ENCODE data around the gene HDLBP. TPM values are rescaled to one million over a fixed set of nuclear protein-coding genes. Genes with fewer than 3 reads are reported as not detected.

Gene HDLBP
- total RNA-seq, 6 experiments from 2014 or later: 991 to 1,153 (median 1,104) TPM

DNA sequence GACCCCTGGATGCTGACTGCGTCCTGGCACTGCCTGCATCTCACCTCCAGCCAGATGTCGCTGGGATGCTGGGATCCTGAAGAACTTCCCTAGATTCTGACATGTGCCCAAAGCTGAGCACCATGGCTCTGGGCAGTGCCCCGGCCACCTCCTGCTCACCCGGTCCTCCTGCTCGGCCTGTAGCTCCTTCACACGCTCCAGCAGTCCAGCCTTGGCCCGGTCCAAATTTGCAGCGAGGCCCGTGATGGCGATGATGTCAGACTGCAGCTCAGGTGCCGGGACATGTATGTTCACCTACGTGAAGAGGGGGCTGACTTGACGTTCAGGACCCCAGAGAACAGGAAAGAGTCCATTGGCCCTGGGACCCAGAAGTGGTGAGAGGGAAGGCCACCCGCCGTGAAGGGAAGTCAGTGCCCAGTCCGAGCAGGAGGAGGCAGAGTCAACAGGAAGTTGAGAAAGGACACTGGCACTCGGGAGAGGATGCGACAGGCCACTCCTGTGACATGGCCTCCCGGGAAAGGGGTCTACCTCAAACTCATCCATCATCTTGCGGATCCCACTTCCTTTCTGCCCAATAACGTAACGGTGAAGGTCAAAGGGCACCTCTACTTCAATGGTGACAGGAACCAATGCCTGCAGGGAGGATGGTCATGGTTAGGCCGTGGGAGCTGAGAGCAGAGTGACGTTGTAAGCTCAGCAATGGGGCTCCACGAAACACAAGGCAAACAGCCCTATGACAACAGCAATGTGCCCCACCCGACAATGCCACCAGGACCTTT, 80.3 kb downstream of the HDLBP start:
- TF ChIP-seq, protein P1, sequence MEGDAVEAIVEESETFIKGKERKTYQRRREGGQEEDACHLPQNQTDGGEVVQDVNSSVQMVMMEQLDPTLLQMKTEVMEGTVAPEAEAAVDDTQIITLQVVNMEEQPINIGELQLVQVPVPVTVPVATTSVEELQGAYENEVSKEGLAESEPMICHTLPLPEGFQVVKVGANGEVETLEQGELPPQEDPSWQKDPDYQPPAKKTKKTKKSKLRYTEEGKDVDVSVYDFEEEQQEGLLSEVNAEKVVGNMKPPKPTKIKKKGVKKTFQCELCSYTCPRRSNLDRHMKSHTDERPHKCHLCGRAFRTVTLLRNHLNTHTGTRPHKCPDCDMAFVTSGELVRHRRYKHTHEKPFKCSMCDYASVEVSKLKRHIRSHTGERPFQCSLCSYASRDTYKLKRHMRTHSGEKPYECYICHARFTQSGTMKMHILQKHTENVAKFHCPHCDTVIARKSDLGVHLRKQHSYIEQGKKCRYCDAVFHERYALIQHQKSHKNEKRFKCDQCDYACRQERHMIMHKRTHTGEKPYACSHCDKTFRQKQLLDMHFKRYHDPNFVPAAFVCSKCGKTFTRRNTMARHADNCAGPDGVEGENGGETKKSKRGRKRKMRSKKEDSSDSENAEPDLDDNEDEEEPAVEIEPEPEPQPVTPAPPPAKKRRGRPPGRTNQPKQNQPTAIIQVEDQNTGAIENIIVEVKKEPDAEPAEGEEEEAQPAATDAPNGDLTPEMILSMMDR (IDR thresholded peaks at IDR 0.05): no peak
- Mint-ChIP-seq H3K9me3 (no peaks in the 10 kb centered on the region), H3K4me3 (no peak overlapping the region; the same call in 1 of the 2 replicates), H3K4me1 (ENCODE audit: low read depth) (0 out of 2 replicates have a peak, but pooled peaks cover 4% of the 10 kb centered on the region), H3K27ac (peak overlapping the region; percentile 73), H3K27me3 (ENCODE audit: insufficient read depth) (peaks cover 25% of the 10 kb centered on the region), H3K36me3 (ENCODE audit: low read depth) (peaks cover 72% of the 10 kb centered on the region)
- DNase-seq: no peak

DNA sequence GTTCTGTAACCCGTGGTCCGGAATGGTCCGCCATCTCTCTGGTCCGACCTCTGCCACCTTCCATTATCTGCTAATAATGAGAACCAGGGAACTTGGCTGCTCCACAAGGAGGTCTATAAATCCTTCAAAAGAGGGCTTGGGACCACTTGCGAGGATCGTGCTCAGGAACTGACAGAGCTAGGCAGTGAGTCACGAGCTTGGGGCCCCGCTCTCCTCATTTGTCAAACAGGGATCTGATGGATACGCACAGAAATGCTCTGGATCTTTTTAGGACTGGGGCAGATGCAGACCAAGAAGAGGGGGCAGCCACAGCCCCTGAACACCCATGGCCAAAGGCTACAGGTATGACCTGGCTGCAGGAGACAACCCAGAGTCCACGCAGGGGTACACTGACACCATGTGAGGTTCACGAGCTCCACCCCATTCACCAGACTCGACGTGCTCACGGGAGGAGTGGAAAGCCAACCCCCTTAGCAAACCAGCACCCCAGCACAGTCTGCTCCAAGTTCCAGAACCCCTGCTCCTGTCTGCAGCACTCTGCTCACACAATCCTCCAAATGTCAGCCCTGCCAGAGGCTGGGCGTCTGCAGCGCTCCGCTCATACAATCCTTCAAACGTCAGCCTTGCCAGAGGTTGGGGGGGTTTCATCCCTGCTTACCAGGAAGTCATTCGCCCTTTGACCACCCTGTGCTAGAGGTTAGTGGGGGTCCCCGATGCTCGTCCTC, 81.2 kb downstream of the HDLBP start:
- H3K36me3 Mint-ChIP-seq (ENCODE audit: low read depth): peaks cover 64% of the 10 kb centered on the region
- H3K4me1 Mint-ChIP-seq (ENCODE audit: low read depth): 0 out of 2 replicates have a peak, but pooled peaks cover 4% of the 10 kb centered on the region
- peaks cover 29% of the 10 kb centered on the region for H3K27me3 Mint-ChIP-seq (ENCODE audit: insufficient read depth)
- DNase-seq: no peak
- H3K9me3 Mint-ChIP-seq: no peaks in the 10 kb centered on the region
- TF ChIP-seq, protein P1 (IDR thresholded peaks at IDR 0.05): no peak
- H3K4me3 Mint-ChIP-seq: peak overlapping the region; percentile 18; the same call in 1 of the 2 replicates
- H3K27ac Mint-ChIP-seq: peak overlapping the region; percentile 13

DNA sequence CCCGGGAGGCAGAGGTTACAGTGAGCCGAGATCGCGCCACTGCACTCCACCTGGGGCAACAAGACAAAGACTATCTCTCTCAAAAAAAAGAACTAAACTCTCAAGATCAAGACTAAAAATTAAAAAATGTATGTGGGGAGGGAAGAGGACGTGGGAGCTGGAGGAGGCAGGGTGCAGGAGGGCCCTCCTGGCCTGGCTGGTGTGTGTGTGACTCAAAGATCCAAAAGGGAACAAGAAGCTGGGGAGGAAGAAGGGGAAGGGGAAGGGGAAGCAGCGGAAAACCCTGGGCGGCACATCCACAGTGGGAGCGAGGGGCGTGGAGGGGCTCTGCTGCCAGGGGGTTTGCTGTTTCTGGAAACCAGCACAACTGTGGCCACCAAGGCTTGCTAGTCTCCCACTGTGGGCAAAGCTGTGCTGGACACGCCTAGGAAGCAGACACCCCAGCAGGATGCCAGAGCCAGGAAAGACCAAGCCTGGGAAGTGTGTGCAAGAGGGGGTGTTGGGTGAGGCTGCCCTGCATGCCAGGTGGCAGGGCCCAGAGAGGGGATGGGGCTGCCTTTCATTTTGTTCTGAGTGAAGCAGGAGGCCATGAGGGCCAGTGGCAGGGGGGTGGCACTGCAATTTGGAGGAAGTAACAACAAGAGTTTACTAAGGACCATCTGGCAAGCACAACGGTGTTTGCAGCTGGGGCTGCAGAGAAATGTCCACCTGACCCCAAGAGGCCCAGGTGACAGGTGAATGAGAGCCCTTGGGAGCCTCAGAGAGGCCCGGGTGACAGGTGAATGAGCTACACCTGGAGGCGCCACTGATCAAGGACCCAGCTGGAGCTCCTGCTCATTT, 82.5 kb downstream of the HDLBP start:
- Mint-ChIP-seq H3K4me1 (ENCODE audit: low read depth) (0 out of 2 replicates have a peak, but pooled peaks cover 4% of the 10 kb centered on the region), H3K27me3 (ENCODE audit: insufficient read depth) (peaks cover 33% of the 10 kb centered on the region), H3K9me3 (no peaks in the 10 kb centered on the region), H3K36me3 (ENCODE audit: low read depth) (peaks cover 59% of the 10 kb centered on the region), H3K27ac (peak overlapping the region; percentile 25; the same call in 1 of the 2 replicates), H3K4me3 (peak overlapping the region; percentile 1; the same call in 1 of the 2 replicates)
- DNase-seq: no peak
- TF ChIP-seq, protein P1 (IDR thresholded peaks at IDR 0.05): no peak

DNA sequence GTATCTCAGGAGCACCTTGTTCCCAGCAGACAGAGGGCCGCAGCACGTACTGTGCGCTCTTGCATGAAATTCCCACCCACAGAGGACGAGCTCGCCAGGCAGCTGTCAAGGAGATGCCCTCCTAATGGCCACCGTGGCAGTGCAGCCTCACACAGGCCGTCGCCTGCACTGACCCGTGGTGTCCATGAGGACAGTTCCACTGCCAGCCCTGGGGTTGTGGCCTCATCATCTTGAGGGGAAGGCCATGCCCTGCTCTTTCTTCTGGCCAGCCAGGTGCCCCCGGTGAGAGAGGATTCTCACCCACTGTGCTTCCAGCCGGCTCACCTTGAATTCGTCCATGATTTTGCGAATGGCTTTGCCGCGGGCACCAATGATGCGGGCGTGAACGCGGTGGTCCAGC, 85.0 kb downstream of the HDLBP start:
- Mint-ChIP-seq H3K9me3 (no peaks in the 10 kb centered on the region), H3K4me1 (ENCODE audit: low read depth) (peaks cover 17% of the 10 kb centered on the region), H3K27ac (no peak overlapping the region), H3K36me3 (ENCODE audit: low read depth) (peaks cover 52% of the 10 kb centered on the region), H3K27me3 (ENCODE audit: insufficient read depth) (peaks cover 29% of the 10 kb centered on the region), H3K4me3 (no peak overlapping the region)
- no peak for DNase-seq
- TF ChIP-seq, protein P1 (IDR thresholded peaks at IDR 0.05): no peak

All from HFFc6 (cell line).